ENCODE measurements around the gene PLA1A.
"Not testable (repeated sequence)": the region's sequence is repeated elsewhere in the genome, so short reads cannot be mapped to it uniquely, and the experiment has no call there.

PLA1A gene

DNA sequence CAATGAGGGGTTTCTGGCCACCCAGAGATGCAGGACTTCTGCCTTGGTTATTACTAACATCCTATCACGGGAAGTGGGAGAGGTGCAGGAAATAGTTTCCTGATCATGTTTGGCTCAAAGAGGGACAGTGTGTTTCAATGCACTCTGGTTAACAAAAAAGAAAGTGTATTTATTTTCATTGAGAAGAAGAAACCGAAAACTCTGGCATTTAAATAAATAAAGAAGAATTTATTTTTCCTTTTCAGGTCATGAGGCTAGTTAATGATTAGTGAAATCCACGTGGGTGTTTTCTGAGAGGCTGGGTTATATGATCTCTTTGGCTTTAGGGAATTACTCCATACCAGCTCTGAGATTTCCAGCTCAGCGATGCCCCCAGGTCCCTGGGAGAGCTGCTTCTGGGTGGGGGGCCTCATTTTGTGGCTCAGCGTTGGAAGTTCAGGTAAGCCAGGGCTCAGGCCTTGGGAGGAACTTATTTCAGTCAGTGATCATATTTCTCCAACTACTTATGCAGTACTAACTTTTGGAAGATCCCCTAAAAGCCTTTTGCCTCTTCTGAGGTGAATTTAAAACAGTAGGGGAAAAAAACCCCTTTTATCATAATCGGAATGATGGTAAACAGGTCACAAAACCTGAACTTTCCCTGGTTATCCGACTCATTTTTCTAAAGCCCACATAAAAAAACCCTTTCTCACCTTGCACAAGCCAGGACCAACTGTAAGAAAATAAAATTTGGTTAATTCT lies at the start of gene PLA1A:
TSS of gene PLA1A (plus strand) at position 338 of the 741 bp plus-strand sequence. CDS start at position 367, 29 bp downstream.
- in situ Hi-C loops (cut with MboI; ENCODE audit: low sequenced_read_pairs) = no loop called here

GRCh38 chr3:119548341-119548740 lies 49.3 kb upstream of the PLA1A start:
- in situ Hi-C loops (cut with MboI; ENCODE audit: low sequenced_read_pairs) = no loop called here

GRCh38 chr3:119550192-119550910 lies 47.3 kb upstream of the PLA1A start:
- in situ Hi-C loops (cut with MboI; ENCODE audit: low sequenced_read_pairs) = no loop called here

- in situ Hi-C loops (cut with MboI; ENCODE audit: low sequenced_read_pairs) = no loop called here
Observed at GRCh38 chr3:119551598-119551997, 46.1 kb upstream of the PLA1A start.

- in situ Hi-C loops (cut with MboI; ENCODE audit: low sequenced_read_pairs) = not testable (repeated sequence)
Observed at GRCh38 chr3:119552928-119553327, 44.8 kb upstream of the PLA1A start.

DNA sequence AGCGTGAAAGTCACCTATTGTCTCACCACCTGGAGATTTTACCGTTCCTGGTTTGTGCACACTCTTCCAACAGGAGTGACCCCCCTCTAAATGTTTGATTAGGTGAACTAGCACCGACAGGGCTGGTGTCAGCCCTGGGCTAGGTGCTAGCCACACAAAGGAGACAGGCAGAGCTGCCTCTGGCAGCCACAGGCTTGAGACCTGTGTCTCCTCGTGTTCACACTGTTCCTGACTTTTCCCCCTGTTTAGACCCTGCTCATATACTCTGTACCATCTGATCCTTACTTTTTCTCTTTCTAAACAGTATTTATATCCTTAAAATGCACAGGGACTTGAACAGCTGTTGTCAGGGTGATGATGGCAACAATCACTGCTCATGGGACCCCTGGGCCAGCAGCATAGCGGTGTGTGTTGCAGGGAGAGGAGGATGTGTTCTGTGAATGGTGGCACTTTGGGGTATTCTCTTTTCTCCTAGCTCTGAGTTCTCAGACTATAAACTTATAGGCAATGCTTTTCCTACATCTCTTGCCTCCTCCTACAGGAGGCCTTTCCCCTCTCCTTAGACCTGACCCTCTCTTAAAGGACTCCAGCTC lies 43.8 kb upstream of the PLA1A start:
- in situ Hi-C loops (cut with MboI; ENCODE audit: low sequenced_read_pairs) = no loop called here

DNA sequence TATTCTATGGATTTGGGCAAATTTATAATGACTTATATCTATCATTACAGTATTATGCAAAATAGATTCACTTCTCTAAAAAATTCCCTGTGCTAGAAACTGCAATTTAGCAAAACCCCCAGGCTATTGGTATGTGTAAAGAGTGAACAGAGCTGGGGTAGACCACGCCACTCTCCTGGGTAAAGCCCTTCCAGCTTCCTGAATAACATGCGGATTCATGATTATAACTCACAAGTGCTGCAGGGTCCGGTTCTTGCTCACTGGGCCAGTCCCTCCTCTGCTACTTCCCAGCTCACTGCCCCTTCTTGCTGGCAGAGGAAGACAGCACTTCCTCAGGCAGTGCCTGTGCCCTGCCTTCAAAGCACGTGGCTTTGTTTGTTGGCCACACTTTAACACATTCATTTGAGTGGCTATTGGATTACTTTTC lies 42.4 kb upstream of the PLA1A start:
- in situ Hi-C loops (cut with MboI; ENCODE audit: low sequenced_read_pairs) = no loop called here

DNA sequence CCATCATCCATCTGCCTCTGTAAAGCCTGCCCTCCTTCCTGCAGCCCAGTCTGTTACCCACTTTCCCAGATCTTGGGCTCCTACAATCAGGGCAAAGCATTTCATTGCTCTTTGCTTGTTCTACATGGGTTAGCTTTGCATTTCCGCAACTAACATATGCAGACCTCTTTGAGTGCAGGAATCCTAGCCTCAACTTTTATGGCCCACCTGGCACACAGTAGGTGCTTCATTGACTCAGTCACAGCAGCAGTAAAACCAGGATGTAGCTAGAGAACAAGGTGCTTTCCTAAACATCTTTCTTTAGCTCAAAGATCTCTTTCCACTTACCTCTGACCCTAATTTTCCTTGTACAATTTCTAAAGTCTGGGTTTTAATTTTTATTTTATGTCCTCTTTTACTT lies 41.8 kb upstream of the PLA1A start:
- in situ Hi-C loops (cut with MboI; ENCODE audit: low sequenced_read_pairs) = no loop called here

DNA sequence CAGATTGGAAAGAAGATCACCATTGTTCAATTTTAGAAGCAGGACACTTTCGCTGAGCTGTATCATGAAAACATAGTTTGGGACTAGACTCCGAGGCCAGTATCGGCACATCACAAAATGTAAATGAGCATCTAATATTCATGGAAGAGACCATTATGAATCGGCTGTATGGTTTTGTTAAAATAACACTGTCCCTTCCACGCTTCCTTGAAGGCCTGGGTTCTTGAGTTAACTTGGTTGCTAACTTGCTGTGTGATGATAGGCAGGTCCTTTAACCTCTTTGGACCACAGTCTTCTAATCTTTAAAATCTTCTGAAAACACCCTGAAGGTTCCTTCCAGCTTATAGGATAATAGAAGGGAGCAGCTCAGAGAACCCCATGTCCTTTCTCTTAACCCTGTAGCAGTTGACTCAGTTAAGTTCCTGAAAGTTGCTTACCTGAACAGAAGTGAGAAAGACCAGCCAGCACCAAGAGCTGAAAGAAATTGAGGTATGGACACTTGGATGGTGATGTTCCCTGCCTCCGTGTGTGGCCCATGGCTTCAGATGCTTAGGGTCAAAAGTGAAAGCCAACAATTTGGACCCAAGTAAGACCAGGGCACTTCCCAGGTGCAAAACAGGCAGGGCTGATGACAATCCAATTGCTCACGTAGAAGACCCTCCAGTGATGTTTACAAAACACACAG lies 40.4 kb upstream of the PLA1A start:
- in situ Hi-C loops (cut with MboI; ENCODE audit: low sequenced_read_pairs) = no loop called here

DNA sequence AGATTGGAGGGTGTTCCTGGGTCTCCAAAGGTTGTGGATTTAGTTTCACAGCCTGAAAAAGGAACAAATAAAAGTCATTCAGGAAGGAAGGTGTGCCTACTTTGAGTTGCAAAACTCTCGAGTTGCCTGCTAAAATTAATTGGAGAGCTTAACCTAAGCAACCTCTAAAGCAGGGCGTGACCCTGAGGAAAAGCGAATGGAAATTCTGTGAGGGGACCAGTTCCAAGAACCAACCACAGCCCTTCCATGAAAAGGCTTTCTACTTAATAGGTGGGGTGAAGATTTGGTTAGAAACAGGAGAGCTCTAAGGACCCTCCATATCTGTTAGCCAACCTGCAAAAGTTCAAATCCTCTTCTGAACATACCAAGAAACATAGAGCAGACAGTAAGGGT lies 39.8 kb upstream of the PLA1A start:
- in situ Hi-C loops (cut with MboI; ENCODE audit: low sequenced_read_pairs) = no loop called here

DNA sequence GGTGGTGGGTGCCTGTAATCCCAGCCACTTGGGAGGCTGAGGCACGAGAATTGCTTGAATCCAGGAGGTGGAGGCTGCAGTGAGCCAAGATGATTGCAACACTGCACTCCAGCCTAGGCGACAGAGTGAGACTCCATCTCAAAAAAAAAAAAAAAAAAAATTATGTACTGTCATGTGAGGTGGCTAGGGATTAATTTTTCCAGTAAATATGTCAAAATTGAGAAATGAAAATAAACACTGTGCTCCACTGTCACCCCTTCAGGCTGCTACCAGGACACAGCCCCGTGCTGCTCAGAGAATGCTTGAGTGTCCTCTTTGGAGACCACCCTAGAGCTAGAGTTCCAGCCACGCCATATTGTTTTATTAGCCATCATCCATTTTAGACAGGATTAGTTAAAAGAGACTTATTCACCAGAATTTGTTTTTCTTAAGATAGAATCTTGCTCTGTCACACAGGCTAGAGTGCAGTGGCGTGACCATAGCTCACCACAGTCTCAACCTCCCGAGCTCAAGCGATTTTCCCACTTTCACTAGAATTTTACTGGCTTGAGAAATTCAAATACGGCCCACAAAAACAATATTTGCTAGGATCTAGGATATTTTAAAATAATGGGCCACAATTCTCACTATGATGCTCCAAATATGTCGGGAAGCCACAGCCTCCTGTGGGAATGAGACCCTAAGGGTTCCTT lies 38.9 kb upstream of the PLA1A start:
- in situ Hi-C loops (cut with MboI; ENCODE audit: low sequenced_read_pairs) = no loop called here

GRCh38 chr3:119559441-119559963 lies 38.2 kb upstream of the PLA1A start, which contains the start of gene CD80:
Gene CD80, minus strand, starts transcription at chr3:119559614. Its CDS starts 1,886 bp downstream, at chr3:119557728.
- in situ Hi-C loops (cut with MboI; ENCODE audit: low sequenced_read_pairs) = no loop called here

GRCh38 chr3:119560160-119560559 lies 37.5 kb upstream of the PLA1A start:
- in situ Hi-C loops (cut with MboI; ENCODE audit: low sequenced_read_pairs) = no loop called here

- in situ Hi-C loops (cut with MboI; ENCODE audit: low sequenced_read_pairs) = no loop called here
Observed at GRCh38 chr3:119562307-119562961, 35.3 kb upstream of the PLA1A start.

- in situ Hi-C loops (cut with MboI; ENCODE audit: low sequenced_read_pairs) = not testable (repeated sequence)
Observed at GRCh38 chr3:119563334-119563733, 34.4 kb upstream of the PLA1A start.

- in situ Hi-C loops (cut with MboI; ENCODE audit: low sequenced_read_pairs) = no loop called here
Observed at GRCh38 chr3:119569156-119569555, 28.5 kb upstream of the PLA1A start.

GRCh38 chr3:119570229-119570628 lies 27.5 kb upstream of the PLA1A start:
- in situ Hi-C loops (cut with MboI; ENCODE audit: low sequenced_read_pairs) = no loop called here

GRCh38 chr3:119571230-119571629 lies 26.5 kb upstream of the PLA1A start:
- in situ Hi-C loops (cut with MboI; ENCODE audit: low sequenced_read_pairs) = no loop called here

DNA sequence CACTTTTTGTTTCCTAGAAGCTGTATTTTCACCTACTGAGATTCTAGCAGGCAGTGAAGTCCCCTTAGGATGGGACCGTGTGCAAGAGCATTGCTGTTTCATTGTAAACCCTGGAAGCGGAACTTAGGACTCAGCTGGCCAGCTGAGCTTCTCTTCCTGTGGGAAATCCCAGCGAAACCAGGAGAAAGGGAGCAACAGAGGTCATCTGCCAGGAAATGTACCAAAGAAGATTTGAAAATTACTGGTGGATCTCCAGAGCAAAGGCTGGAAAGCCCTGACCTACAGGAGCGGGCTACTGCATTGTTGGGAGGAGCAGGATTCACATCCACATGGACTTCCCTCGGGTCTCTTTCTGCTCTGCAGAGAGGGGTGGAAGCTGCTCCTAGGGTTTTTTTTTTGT lies 26.0 kb upstream of the PLA1A start:
- in situ Hi-C loops (cut with MboI; ENCODE audit: low sequenced_read_pairs) = no loop called here

- in situ Hi-C loops (cut with MboI; ENCODE audit: low sequenced_read_pairs) = no loop called here
Observed at GRCh38 chr3:119575507-119575906, 22.2 kb upstream of the PLA1A start.

Measured in HL-60/S4 (cell line).